ENCODE results near the gene EHMT1. TPM values are rescaled to one million over a fixed set of nuclear protein-coding genes. Genes with fewer than 3 reads are reported as not detected.

The EHMT1 gene
- total and polyA plus RNA-seq, 2 of the 13 experiments (the other 11 are each of a cell fraction or from before 2014, with no cell fraction given), result 23.0 to 27.1 TPM

DNA sequence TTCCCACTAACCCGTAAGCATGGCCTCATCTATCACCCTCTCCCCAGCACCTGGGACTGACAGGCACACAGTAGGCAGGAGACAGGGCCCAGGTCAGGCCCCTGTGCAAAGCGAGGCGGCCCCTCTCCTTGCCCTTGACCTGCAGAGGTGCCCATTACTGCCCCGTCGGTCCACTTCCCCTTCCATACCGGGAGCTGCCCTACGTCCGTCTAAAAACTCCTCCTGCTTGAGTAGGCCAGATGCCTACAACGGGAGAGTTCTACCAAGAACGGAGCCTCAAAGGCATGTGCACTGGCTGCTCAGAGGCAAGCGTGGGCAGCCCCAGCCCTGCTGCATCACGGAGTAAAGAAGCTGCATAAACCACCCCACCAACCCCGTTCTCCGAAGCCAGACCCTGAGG, 35.5 kb upstream of the EHMT1 start:
- Histone ChIP-seq H3K27ac (ENCODE audit: extremely low read length, insufficient read depth, low read length) (no peak overlapping the region), H3K79me2 (ENCODE audit: insufficient read depth, low read length) (peaks cover 4% of the 10 kb centered on the region), H3K9ac (ENCODE audit: insufficient read depth, low read depth, low read length) (no peak overlapping the region), H3K4me3 (replicated peaks in 1 of 3; ENCODE audit: insufficient read depth in 1 of 3, low read depth in 2 of 3, low read length in 3 of 3) (no peak overlapping the region), H4K20me1 (ENCODE audit: insufficient read depth, low read length) (no peaks in the 10 kb centered on the region), H3K4me2 (ENCODE audit: low read depth, low read length) (no peak overlapping the region), H3K9me3 (ENCODE audit: low read length) (no peaks in the 10 kb centered on the region), H3K4me1 (ENCODE audit: insufficient read depth, low read length) (peaks cover 16% of the 10 kb centered on the region), H3K36me3 (replicated peaks in 1 of 2; ENCODE audit: control insufficient read depth in 1 of 2, insufficient read depth in 2 of 2, low read length in 2 of 2) (peaks cover 24 to 65% of the 10 kb centered on the region in 2 experiments), H2AFZ (ENCODE audit: low read length) (no peak overlapping the region), H3K27me3 (ENCODE audit: control insufficient read depth in 1 of 2, insufficient read depth in 2 of 2, low read length in 2 of 2) (no peaks in the 10 kb centered on the region)
- in situ Hi-C loops (cut with HindIII; ENCODE audit: extremely low pct_ligation_motif_present, low pct_unique_long_range_greater_than_20kb), result no loop called here
- WGBS (ENCODE audit: low lambda C conversion rate), result 93% methylated on average over 12 of the region's 14 CpGs
- ATAC-seq (no peak), FAIRE-seq (no peak), DNase-seq (ENCODE audit: low spot score) (no peak)
- ChIA-PET CTCF (ENCODE audit: low intra/inter-chr PET ratio, low total read pairs) (no interaction called here), POLR2A (no interaction called here)
- TF ChIP-seq NFE2 (CRISPR knock-in tag; IDR thresholded peaks at IDR 0.05), result no peak
- TF ChIP-seq ZNF530 (CRISPR knock-in tag; IDR thresholded peaks at IDR 0.05; ENCODE audit: low read depth), result no peak
- no peak for TF ChIP-seq HNRNPL (IDR thresholded peaks at IDR 0.05; ENCODE audit: low read depth, low read length)
- no peak for TF ChIP-seq ZNF724P (CRISPR knock-in tag; IDR thresholded peaks at IDR 0.05; ENCODE audit: borderline replicate concordance)
- TF ChIP-seq PCBP1 (IDR thresholded peaks at IDR 0.05; ENCODE audit: borderline replicate concordance, low read depth, low read length), result no peak
- no peak for TF ChIP-seq ZNF761 (CRISPR knock-in tag; conservative IDR thresholded peaks at IDR 0.05)
- TF ChIP-seq CEBPG (CRISPR knock-in tag; IDR thresholded peaks at IDR 0.05), result no peak
- no TSS peak for BruUV-seq (replicated peaks)
- intact Hi-C loops (cut with micrococcal nuclease; ENCODE audit: unreplicated experiment), result no loop called here

DNA sequence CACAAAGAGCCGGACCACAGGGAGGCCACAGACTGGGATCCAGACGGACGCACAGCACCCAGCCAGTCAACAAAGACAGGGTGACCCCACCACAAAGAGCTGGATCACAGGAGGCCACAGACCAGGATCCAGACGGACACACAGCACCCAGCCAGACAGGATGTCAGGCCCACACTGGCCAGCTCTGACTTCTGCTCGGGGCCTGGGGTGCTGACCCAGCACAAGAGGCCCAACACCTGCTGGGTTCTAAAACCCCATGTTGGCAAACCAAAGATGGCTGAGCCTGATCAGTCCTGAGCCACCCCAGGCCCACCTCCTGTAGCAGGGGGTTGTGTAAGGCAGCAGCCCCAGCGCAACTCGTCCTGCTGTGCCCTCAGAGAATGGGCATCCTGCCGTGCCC, 34.8 kb upstream of the EHMT1 start:
- H4K20me1 ChIP-seq (ENCODE audit: insufficient read depth, low read length), result no peaks in the 10 kb centered on the region
- no peaks in the 10 kb centered on the region for H3K27me3 ChIP-seq (ENCODE audit: control insufficient read depth in 1 of 2, insufficient read depth in 2 of 2, low read length in 2 of 2)
- ChIA-PET CTCF (ENCODE audit: low intra/inter-chr PET ratio, low total read pairs) (no interaction called here), POLR2A (no interaction called here)
- 0 out of 2 replicates have a peak, but pooled peaks have one; percentile 16 for TF ChIP-seq RBFOX2 (IDR thresholded peaks at IDR 0.05; ENCODE audit: low read depth, low read length)
- no peak for TF ChIP-seq PRDM10 (CRISPR knock-in tag; IDR thresholded peaks at IDR 0.05; ENCODE audit: low read depth)
- ATAC-seq (no peak), DNase-seq (ENCODE audit: low spot score) (no peak), FAIRE-seq (no peak)
- no peak overlapping the region for H3K27ac ChIP-seq (ENCODE audit: extremely low read length, insufficient read depth, low read length)
- no peak overlapping the region for H3K9ac ChIP-seq (ENCODE audit: insufficient read depth, low read depth, low read length)
- no peak overlapping the region for H3K4me2 ChIP-seq (ENCODE audit: low read depth, low read length)
- no TSS peak for BruUV-seq (replicated peaks)
- in situ Hi-C loops (cut with HindIII; ENCODE audit: extremely low pct_ligation_motif_present, low pct_unique_long_range_greater_than_20kb) (no loop called here), intact Hi-C loops (cut with micrococcal nuclease; ENCODE audit: unreplicated experiment) (no loop called here)
- H3K4me1 ChIP-seq (ENCODE audit: insufficient read depth, low read length), result peaks cover 22% of the 10 kb centered on the region
- H3K36me3 ChIP-seq (replicated peaks in 1 of 2; ENCODE audit: control insufficient read depth in 1 of 2, insufficient read depth in 2 of 2, low read length in 2 of 2), result peaks cover 24 to 68% of the 10 kb centered on the region in 2 experiments
- no peaks in the 10 kb centered on the region for H3K9me3 ChIP-seq (ENCODE audit: low read length)
- no peak overlapping the region for H2AFZ ChIP-seq (ENCODE audit: low read length)
- no peak overlapping the region for H3K4me3 ChIP-seq (replicated peaks in 1 of 3; ENCODE audit: insufficient read depth in 1 of 3, low read depth in 2 of 3, low read length in 3 of 3)
- 100% methylated on average over 6 of the region's 8 CpGs for WGBS (ENCODE audit: low lambda C conversion rate)
- peaks cover 10% of the 10 kb centered on the region for H3K79me2 ChIP-seq (ENCODE audit: insufficient read depth, low read length)

All from HepG2 (cell line).